ENCODE results near the gene SLC25A31.

- TF ChIP-seq POLR2AphosphoS5 (IDR thresholded peaks at IDR 0.05; ENCODE audit: borderline replicate concordance, low read depth, low read length) (no peak), EZH2 (IDR thresholded peaks at IDR 0.05) (no peak)
Measured at GRCh38 chr4:127788517-127788916, 58.3 kb downstream of the SLC25A31 start.

All from SK-N-MC (cell line).